Spleen (tissue), 7 donors: ENCODE measurements around the gene DDAH1.

ENCODE experiments used
- POLR2A ChIP-seq, 3 donors: fragments of 450-650 bp; IDR thresholded peaks; one replicate each; pipeline ENCODE4 v1.5.1; 2017; ENCODE audit warnings: antibody characterized with exemption in 3 of 3, mild to moderate bottlenecking in 1 of 3
- POLR2AphosphoS5 ChIP-seq, 3 donors: sonication (generic); formaldehyde crosslinking; IDR thresholded peaks; one replicate each; pipeline ENCODE4 v1.5.1; 2017; ENCODE audit warnings: antibody characterized with exemption in 3 of 3
- TF ChIP-seq, protein P1 (sequence below), 11 experiments: fragments of 200-600 bp in 7 of 11; fragments of 450-650 bp in 4 of 11; sonication (generic) in 4 of 11; IDR thresholded peaks in 8 of 11; conservative IDR thresholded peaks in 3 of 11; 1 replicate in 7 of 11; 2 replicates in 4 of 11; pipeline versions ENCODE4 v1.4.0 to v1.8.0; 2016 to 2021; ENCODE audit warnings: antibody characterized with exemption in 11 of 11, inconsistent platforms in 4 of 11, mild to moderate bottlenecking in 1 of 11
- donor health status: DM: no; HTN: no; CAD: no; lungs with moderate emphysema.
- donor health status: DM: no; HTN: no; CAD: no.
- donor health status: DM: no; HTN: no; CAD: no.

DNA sequence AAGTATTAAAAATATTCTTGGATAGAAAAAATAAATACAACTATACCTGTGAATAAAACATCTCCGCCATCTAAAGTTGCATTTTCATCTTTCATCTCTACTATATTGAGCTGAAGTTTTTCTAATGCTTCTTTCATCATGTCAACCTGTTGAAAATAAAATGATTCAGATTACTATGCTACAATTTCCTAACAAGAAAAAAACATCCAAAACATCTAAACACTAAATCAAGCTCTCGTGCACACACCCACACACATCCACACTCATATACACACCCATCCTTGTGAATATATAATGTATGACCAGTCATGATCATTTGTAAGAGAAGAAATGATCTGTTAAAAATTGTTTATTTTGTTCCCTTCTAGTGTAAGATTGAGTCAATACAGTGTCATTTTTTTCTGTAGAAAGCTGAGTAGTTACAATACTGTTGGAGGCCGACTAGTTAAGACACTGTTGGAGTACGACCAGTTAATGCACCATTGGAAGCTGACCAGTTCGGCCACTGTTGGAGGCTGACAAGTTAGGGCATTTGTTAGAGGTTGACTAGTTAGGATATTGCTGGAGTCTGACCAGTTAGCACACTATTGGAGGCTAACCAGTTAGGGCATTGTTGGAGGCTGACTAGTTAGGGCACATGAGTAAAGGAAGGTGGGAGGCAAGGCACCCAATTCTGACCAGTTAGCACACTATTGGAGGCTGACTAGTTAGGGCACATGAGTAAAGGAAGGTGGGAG lies 106.1 kb downstream of the DDAH1 start:
- TF ChIP-seq POLR2A (IDR thresholded peaks at IDR 0.05) (no peak), POLR2AphosphoS5 (IDR thresholded peaks at IDR 0.05) (no peak)
- TF ChIP-seq, protein P1, sequence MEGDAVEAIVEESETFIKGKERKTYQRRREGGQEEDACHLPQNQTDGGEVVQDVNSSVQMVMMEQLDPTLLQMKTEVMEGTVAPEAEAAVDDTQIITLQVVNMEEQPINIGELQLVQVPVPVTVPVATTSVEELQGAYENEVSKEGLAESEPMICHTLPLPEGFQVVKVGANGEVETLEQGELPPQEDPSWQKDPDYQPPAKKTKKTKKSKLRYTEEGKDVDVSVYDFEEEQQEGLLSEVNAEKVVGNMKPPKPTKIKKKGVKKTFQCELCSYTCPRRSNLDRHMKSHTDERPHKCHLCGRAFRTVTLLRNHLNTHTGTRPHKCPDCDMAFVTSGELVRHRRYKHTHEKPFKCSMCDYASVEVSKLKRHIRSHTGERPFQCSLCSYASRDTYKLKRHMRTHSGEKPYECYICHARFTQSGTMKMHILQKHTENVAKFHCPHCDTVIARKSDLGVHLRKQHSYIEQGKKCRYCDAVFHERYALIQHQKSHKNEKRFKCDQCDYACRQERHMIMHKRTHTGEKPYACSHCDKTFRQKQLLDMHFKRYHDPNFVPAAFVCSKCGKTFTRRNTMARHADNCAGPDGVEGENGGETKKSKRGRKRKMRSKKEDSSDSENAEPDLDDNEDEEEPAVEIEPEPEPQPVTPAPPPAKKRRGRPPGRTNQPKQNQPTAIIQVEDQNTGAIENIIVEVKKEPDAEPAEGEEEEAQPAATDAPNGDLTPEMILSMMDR (IDR thresholded peaks at IDR 0.05 in 8 of 11, conservative IDR thresholded peaks at IDR 0.05 in 3 of 11), result no peak
